Neuronal stem cell (in vitro differentiated cells): ENCODE measurements around the gene FAM3D.

Experiments used
- DNase-seq: peaks from one replicate; pipeline ENCODE4 v3.0.0-alpha.2; 2013; ENCODE audit warnings: low spot score
- H2AFZ ChIP-seq: one replicate; pipeline ENCODE4 v1.6.1; 2013; ENCODE audit warnings: mild to moderate bottlenecking, low read length, inconsistent platforms
- H2AK5ac ChIP-seq: 2 replicates; pipeline ENCODE4 v1.6.1; 2013; ENCODE audit warnings: low read depth, mild to moderate bottlenecking, inconsistent platforms, low read length, moderate library complexity, mixed read lengths
- H2BK120ac ChIP-seq: 2 replicates; pipeline ENCODE4 v1.6.1; 2013; ENCODE audit warnings: low read depth, mild to moderate bottlenecking, inconsistent platforms, low read length, moderate library complexity, mixed read lengths
- H2BK12ac ChIP-seq: one replicate; pipeline ENCODE4 v1.6.1; 2013; ENCODE audit warnings: low read length, inconsistent platforms
- H2BK15ac ChIP-seq: 2 replicates; pipeline ENCODE4 v1.6.1; 2013; ENCODE audit warnings: mild to moderate bottlenecking, low read length, inconsistent platforms, mixed read lengths
- H2BK5ac ChIP-seq: one replicate; pipeline ENCODE4 v1.6.1; 2013; ENCODE audit warnings: inconsistent platforms, mild to moderate bottlenecking, low read length, moderate library complexity
- H3K14ac ChIP-seq: one replicate; pipeline ENCODE4 v1.6.1; 2013; ENCODE audit warnings: low read length, inconsistent platforms
- H3K18ac ChIP-seq: 2 replicates; pipeline ENCODE4 v1.6.1; 2013; ENCODE audit warnings: low read length, inconsistent platforms
- H3K23ac ChIP-seq: 2 replicates; pipeline ENCODE4 v1.6.1; 2013; ENCODE audit warnings: low read depth, mild to moderate bottlenecking, mixed read lengths, low read length, inconsistent platforms; ENCODE audit not compliant: poor library complexity
- H3K27ac ChIP-seq: replicated peaks from 3 replicates; pipeline ENCODE4 v1.5.1; 2013; ENCODE audit warnings: low read length, inconsistent platforms
- H3K27me3 ChIP-seq, 3 experiments: 2 replicates each; pipeline ENCODE4 v1.6.1; 2013; ENCODE audit warnings: low read length in 3 of 3, mild to moderate bottlenecking in 2 of 3, inconsistent platforms in 1 of 3, low read depth in 1 of 3, mixed read lengths in 1 of 3, moderate library complexity in 1 of 3; ENCODE audit not compliant: control insufficient read depth in 3 of 3, insufficient read depth in 3 of 3
- H3K36me3 ChIP-seq, 2 donors: replicated peaks in 1 of 2; 2 replicates each; pipeline ENCODE4 v1.6.1; 2013; ENCODE audit warnings: low read length in 2 of 2; ENCODE audit not compliant: control insufficient read depth in 2 of 2, insufficient read depth in 2 of 2
- H3K4ac ChIP-seq: 2 replicates; pipeline ENCODE4 v1.6.1; 2013; ENCODE audit warnings: inconsistent platforms, mild to moderate bottlenecking, low read length, moderate library complexity
- H3K4me1 ChIP-seq, 2 donors: 1 replicate in 1 of 2; 2 replicates in 1 of 2; pipeline ENCODE4 v1.6.1; 2013; ENCODE audit warnings: low read length in 2 of 2, low read depth in 1 of 2; ENCODE audit not compliant: control insufficient read depth in 2 of 2, insufficient read depth in 1 of 2
- H3K4me2 ChIP-seq: one replicate; pipeline ENCODE4 v1.6.1; 2013; ENCODE audit warnings: mild to moderate bottlenecking, low read length, inconsistent platforms; ENCODE audit not compliant: insufficient read depth, poor library complexity, severe bottlenecking
- H3K4me3 ChIP-seq, 2 donors: 2 replicates each; pipeline ENCODE4 v1.5.1; 2013; ENCODE audit warnings: low read length in 2 of 2, mild to moderate bottlenecking in 2 of 2, inconsistent platforms in 1 of 2, moderate library complexity in 1 of 2
- H3K79me1 ChIP-seq: one replicate; pipeline ENCODE4 v1.6.1; 2013; ENCODE audit warnings: low read depth, mild to moderate bottlenecking, inconsistent platforms, low read length, moderate library complexity
- H3K9ac ChIP-seq: one replicate; pipeline ENCODE4 v1.6.1; 2013; ENCODE audit warnings: mild to moderate bottlenecking, low read depth, low read length, inconsistent platforms; ENCODE audit not compliant: poor library complexity
- H3K9me3 ChIP-seq, 2 donors: replicated peaks in 1 of 2; 2 replicates each; pipeline versions ENCODE3 to v1.6.1; 2013; ENCODE audit warnings: low read length in 2 of 2, mild to moderate bottlenecking in 2 of 2, inconsistent platforms in 1 of 2, low read depth in 1 of 2, mixed read lengths in 1 of 2, moderate library complexity in 1 of 2; ENCODE audit not compliant: control insufficient read depth in 2 of 2, insufficient read depth in 1 of 2
- H4K8ac ChIP-seq: one replicate; pipeline ENCODE4 v1.6.1; 2013; ENCODE audit warnings: low read depth, mild to moderate bottlenecking, inconsistent platforms, low read length, moderate library complexity
- H4K91ac ChIP-seq: one replicate; pipeline ENCODE4 v1.6.1; 2013; ENCODE audit warnings: low read length, low read depth, mild to moderate bottlenecking, inconsistent platforms; ENCODE audit not compliant: poor library complexity
- WGBS, 2 donors: extraction: QIAGEN DNeasy Blood & Tissue Kit; methylation state at CpG; one replicate each; pipeline ENCODE4 v1.1.7; 2013; ENCODE audit warnings: missing lambda C conversion rate in 2 of 2, mixed read lengths in 1 of 2; ENCODE audit not compliant: insufficient read length in 2 of 2, insufficient replicate concordance in 1 of 2; ENCODE audit errors: extremely low coverage in 2 of 2; 5-methylcytosine and 5-hydroxymethylcytosine counted together

Gene FAM3D

GRCh38 chr3:58691997-58692396, 25.4 kb upstream of the FAM3D start:
- H3K18ac ChIP-seq = no peak overlapping the region
- no CpG with 5 or more reads among the region's 1 CpG for WGBS, 2 donors
- H3K14ac ChIP-seq = no peak overlapping the region
- H3K27me3 ChIP-seq = no peaks in the 10 kb centered on the region
- no peak overlapping the region for H2BK12ac ChIP-seq
- no peak overlapping the region for H2AK5ac ChIP-seq
- peaks cover 16 to 19% of the 10 kb centered on the region in 2 donors for H3K9me3 ChIP-seq
- no peak overlapping the region for H3K4me2 ChIP-seq
- H3K79me1 ChIP-seq = no peaks in the 10 kb centered on the region
- H2BK120ac ChIP-seq = no peak overlapping the region
- H2BK15ac ChIP-seq = no peak overlapping the region
- no peaks in the 10 kb centered on the region for H3K36me3 ChIP-seq
- no peak overlapping the region for H3K27ac ChIP-seq
- no peak overlapping the region for H3K4ac ChIP-seq
- H2AFZ ChIP-seq = no peak overlapping the region
- H3K4me3 ChIP-seq = no peak overlapping the region
- peak; percentile 44 for DNase-seq
- H3K23ac ChIP-seq = no peak overlapping the region
- no peaks in the 10 kb centered on the region for H3K4me1 ChIP-seq
- H2BK5ac ChIP-seq = no peak overlapping the region
- no peak overlapping the region for H4K91ac ChIP-seq
- no peak overlapping the region for H4K8ac ChIP-seq
- no peak overlapping the region for H3K9ac ChIP-seq

GRCh38 chr3:58690490-58690889, 23.9 kb upstream of the FAM3D start:
- Histone ChIP-seq H3K4me1 (no peaks in the 10 kb centered on the region), H3K9ac (no peak overlapping the region), H3K23ac (no peak overlapping the region), H2BK5ac (no peak overlapping the region), H4K8ac (no peak overlapping the region), H3K79me1 (no peaks in the 10 kb centered on the region), H2AFZ (no peak overlapping the region), H4K91ac (no peak overlapping the region), H3K9me3 (peaks cover 18 to 19% of the 10 kb centered on the region in 2 donors), H2AK5ac (no peak overlapping the region), H3K4ac (no peak overlapping the region), H2BK12ac (no peak overlapping the region), H3K27ac (no peak overlapping the region), H3K14ac (no peak overlapping the region), H2BK15ac (no peak overlapping the region), H2BK120ac (no peak overlapping the region), H3K4me3 (no peak overlapping the region), H3K18ac (no peak overlapping the region), H3K27me3 (no peaks in the 10 kb centered on the region), H3K36me3 (no peaks in the 10 kb centered on the region), H3K4me2 (no peak overlapping the region)
- no peak for DNase-seq
- WGBS, 2 donors = no CpG with 5 or more reads among the region's 2 CpGs

- WGBS, 2 donors = no CpG with 5 or more reads among the region's 4 CpGs
- Histone ChIP-seq H3K27ac (no peak overlapping the region), H3K4me2 (no peak overlapping the region), H4K91ac (no peak overlapping the region), H3K23ac (no peak overlapping the region), H2AK5ac (no peak overlapping the region), H3K4me3 (no peak overlapping the region), H3K4ac (no peak overlapping the region), H3K14ac (no peak overlapping the region), H3K18ac (no peak overlapping the region), H2BK5ac (no peak overlapping the region), H2BK120ac (no peak overlapping the region), H2AFZ (no peak overlapping the region), H3K9ac (no peak overlapping the region), H3K27me3 (no peaks in the 10 kb centered on the region), H3K79me1 (no peaks in the 10 kb centered on the region), H2BK12ac (no peak overlapping the region), H3K36me3 (no peaks in the 10 kb centered on the region), H2BK15ac (no peak overlapping the region), H3K4me1 (no peaks in the 10 kb centered on the region), H4K8ac (no peak overlapping the region), H3K9me3 (peaks cover 18 to 19% of the 10 kb centered on the region in 2 donors)
- DNase-seq = no peak
These were observed 22.0 kb upstream of the FAM3D start for GRCh38 chr3:58688574-58688973.

- Histone ChIP-seq H4K91ac (no peak overlapping the region), H2BK120ac (no peak overlapping the region), H3K9me3 (peaks cover 10 to 18% of the 10 kb centered on the region in 2 donors), H3K9ac (no peak overlapping the region), H2BK5ac (no peak overlapping the region), H3K27me3 (no peaks in the 10 kb centered on the region), H3K27ac (no peak overlapping the region), H3K36me3 (no peaks in the 10 kb centered on the region), H3K14ac (no peak overlapping the region), H3K4me1 (no peaks in the 10 kb centered on the region), H3K23ac (no peak overlapping the region), H2BK15ac (no peak overlapping the region), H3K18ac (no peak overlapping the region), H4K8ac (no peak overlapping the region), H2BK12ac (no peak overlapping the region), H3K4me3 (no peak overlapping the region), H3K79me1 (no peaks in the 10 kb centered on the region), H2AK5ac (no peak overlapping the region), H3K4ac (no peak overlapping the region), H2AFZ (no peak overlapping the region), H3K4me2 (no peak overlapping the region)
- WGBS, 2 donors = no CpG with 5 or more reads among the region's 4 CpGs
- no peak for DNase-seq
These were observed 20.3 kb upstream of the FAM3D start for GRCh38 chr3:58686847-58687246.
